HEK293 (cell line): ENCODE data around the gene HOXA3.

Experiments used
- CTCF ChIP-seq: fragments of 450-650 bp; formaldehyde crosslinking; IDR thresholded peaks from 2 replicates; pipeline ENCODE4 v1.5.1; 2016; ENCODE audit warnings: missing biosample characterization, missing genetic modification characterization
- INSM2 ChIP-seq: fragments of 450-650 bp; formaldehyde crosslinking; IDR thresholded peaks from 2 replicates; pipeline ENCODE4 v1.5.1; 2016; ENCODE audit warnings: missing biosample characterization, missing genetic modification characterization
- MEIS1 ChIP-seq: sonication (generic); formaldehyde crosslinking; IDR thresholded peaks from 2 replicates; pipeline ENCODE4 v1.8.1; 2022; ENCODE audit warnings: missing genetic modification reagents, mild to moderate bottlenecking, borderline replicate concordance
- MYNN ChIP-seq: fragments of 450-650 bp; formaldehyde crosslinking; IDR thresholded peaks from 2 replicates; pipeline ENCODE4 v1.5.1; 2016; ENCODE audit warnings: missing biosample characterization, missing genetic modification characterization, borderline replicate concordance
- OSR2 ChIP-seq: fragments of 450-650 bp; formaldehyde crosslinking; IDR thresholded peaks from 2 replicates; pipeline ENCODE4 v1.5.1; 2016; ENCODE audit warnings: missing biosample characterization, missing genetic modification characterization
- PATZ1 ChIP-seq: fragments of 450-650 bp; formaldehyde crosslinking; IDR thresholded peaks from 2 replicates; pipeline ENCODE4 v1.5.1; 2016; ENCODE audit warnings: missing biosample characterization, missing genetic modification characterization
- ZBTB20 ChIP-seq: fragments of 450-650 bp; formaldehyde crosslinking; IDR thresholded peaks from 2 replicates; pipeline ENCODE4 v1.5.1; 2016; ENCODE audit warnings: missing biosample characterization, missing genetic modification characterization
- ZBTB21 ChIP-seq: fragments of 450-650 bp; formaldehyde crosslinking; IDR thresholded peaks from 2 replicates; pipeline ENCODE4 v1.5.1; 2017; ENCODE audit warnings: missing biosample characterization, missing genetic modification characterization
- ZBTB26 ChIP-seq: fragments of 450-650 bp; formaldehyde crosslinking; optimal IDR thresholded peaks from 2 replicates; pipeline ENCODE3; 2016; ENCODE audit warnings: missing biosample characterization, mild to moderate bottlenecking, missing genetic modification characterization
- ZFP69B ChIP-seq: fragments of 450-650 bp; formaldehyde crosslinking; IDR thresholded peaks from 2 replicates; pipeline ENCODE4 v1.5.1; 2016; ENCODE audit warnings: missing biosample characterization, missing genetic modification characterization
- ZNF133 ChIP-seq: fragments of 450-650 bp; formaldehyde crosslinking; IDR thresholded peaks from 2 replicates; pipeline ENCODE4 v1.5.1; 2016; ENCODE audit warnings: missing biosample characterization, missing genetic modification characterization
- ZNF169 ChIP-seq: fragments of 450-650 bp; formaldehyde crosslinking; IDR thresholded peaks from 2 replicates; pipeline ENCODE4 v1.5.1; 2016; ENCODE audit warnings: missing biosample characterization, missing genetic modification characterization
- ZNF239 ChIP-seq: fragments of 450-650 bp; formaldehyde crosslinking; IDR thresholded peaks from 2 replicates; pipeline ENCODE4 v1.5.1; 2016; ENCODE audit warnings: missing biosample characterization, missing genetic modification characterization
- ZNF274 ChIP-seq, 2 experiments: fragments of 200-500 bp in 1 of 2; fragments of 450-650 bp in 1 of 2; sonication (Bioruptor generic) in 1 of 2; formaldehyde crosslinking in 1 of 2; IDR thresholded peaks; 2 replicates each; pipeline versions ENCODE4 v1.5.1 to v1.6.1; 2014 to 2016; ENCODE audit warnings: borderline replicate concordance in 1 of 2, inconsistent platforms in 1 of 2, low read length in 1 of 2, missing biosample characterization in 1 of 2, missing genetic modification characterization in 1 of 2
- ZNF280D ChIP-seq: fragments of 450-650 bp; formaldehyde crosslinking; IDR thresholded peaks from 2 replicates; pipeline ENCODE4 v1.5.1; 2016; ENCODE audit warnings: missing biosample characterization, missing genetic modification characterization
- ZNF292 ChIP-seq: fragments of 450-650 bp; formaldehyde crosslinking; IDR thresholded peaks from 2 replicates; pipeline ENCODE4 v1.5.1; 2016; ENCODE audit warnings: low read depth, missing biosample characterization, missing genetic modification characterization, borderline replicate concordance
- ZNF488 ChIP-seq: fragments of 450-650 bp; formaldehyde crosslinking; IDR thresholded peaks from 2 replicates; pipeline ENCODE4 v1.5.1; 2016; ENCODE audit warnings: missing biosample characterization, missing genetic modification characterization
- ZNF510 ChIP-seq: fragments of 450-650 bp; formaldehyde crosslinking; IDR thresholded peaks from 2 replicates; pipeline ENCODE4 v1.5.1; 2018; ENCODE audit warnings: mild to moderate bottlenecking, missing genetic modification characterization, missing biosample characterization; ENCODE audit not compliant: insufficient replicate concordance
- ZNF549 ChIP-seq: fragments of 450-650 bp; IDR thresholded peaks from 2 replicates; pipeline ENCODE4 v1.5.1; 2018; ENCODE audit warnings: missing biosample characterization, missing genetic modification characterization, mild to moderate bottlenecking, inconsistent platforms, moderate library complexity
- ZNF654 ChIP-seq: fragments of 450-650 bp; formaldehyde crosslinking; IDR thresholded peaks from 2 replicates; pipeline ENCODE4 v1.5.1; 2016; ENCODE audit warnings: low read depth, missing biosample characterization, missing genetic modification characterization
- ZNF660 ChIP-seq: fragments of 450-650 bp; IDR thresholded peaks from 2 replicates; pipeline ENCODE4 v1.5.1; 2018; ENCODE audit warnings: missing biosample characterization, mild to moderate bottlenecking, missing genetic modification characterization
- ZNF707 ChIP-seq: fragments of 450-650 bp; formaldehyde crosslinking; IDR thresholded peaks from 2 replicates; pipeline ENCODE4 v1.5.1; 2016; ENCODE audit warnings: missing biosample characterization, missing genetic modification characterization
- TF ChIP-seq, protein P1 (sequence below): fragments of 450-650 bp; formaldehyde crosslinking; IDR thresholded peaks from 2 replicates; pipeline ENCODE4 v1.5.1; 2016; ENCODE audit warnings: missing biosample characterization, missing genetic modification characterization
- TF ChIP-seq, protein P2 (sequence below): fragments of 450-650 bp; IDR thresholded peaks from 2 replicates; pipeline ENCODE4 v1.5.1; 2018; ENCODE audit warnings: missing biosample characterization, missing genetic modification characterization

The HOXA3 gene

GRCh38 chr7:27199849-27200760 lies 47.7 kb upstream of the HOXA3 start, which contains the start of gene HOXA13 (continued):
- TF ChIP-seq, protein P1, sequence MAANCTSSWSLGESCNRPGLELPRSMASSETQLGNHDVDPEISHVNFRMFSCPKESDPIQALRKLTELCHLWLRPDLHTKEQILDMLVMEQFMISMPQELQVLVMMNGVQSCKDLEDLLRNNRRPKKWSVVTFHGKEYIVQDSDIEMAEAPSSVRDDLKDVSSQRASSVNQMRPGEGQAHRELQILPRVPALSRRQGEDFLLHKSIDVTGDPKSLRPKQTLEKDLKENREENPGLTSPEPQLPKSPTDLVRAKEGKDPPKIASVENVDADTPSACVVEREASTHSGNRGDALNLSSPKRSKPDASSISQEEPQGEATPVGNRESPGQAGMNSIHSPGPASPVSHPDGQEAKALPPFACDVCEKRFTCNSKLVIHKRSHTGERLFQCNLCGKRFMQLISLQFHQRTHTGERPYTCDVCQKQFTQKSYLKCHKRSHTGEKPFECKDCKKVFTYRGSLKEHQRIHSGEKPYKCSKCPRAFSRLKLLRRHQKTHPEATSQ = no peak
- TF ChIP-seq ZNF274 (IDR thresholded peaks at IDR 0.05; ENCODE audit: low read length) = no peak
- TF ChIP-seq ZNF274 (tag by site-specific recombination; IDR thresholded peaks at IDR 0.05; ENCODE audit: borderline replicate concordance) = no peak
- no peak for TF ChIP-seq ZNF133 (tag by site-specific recombination)
- TF ChIP-seq ZNF169 (tag by site-specific recombination) = no peak
- no peak for TF ChIP-seq ZNF239
- no peak for TF ChIP-seq ZNF654
- TF ChIP-seq PATZ1 (tag by site-specific recombination) = peak; percentile 88
- no peak for TF ChIP-seq CTCF
- no peak for TF ChIP-seq ZNF488
- TF ChIP-seq MEIS1 (CRISPR knock-in tag) = no peak
- TF ChIP-seq ZNF549 (tag by site-specific recombination) = no peak
- TF ChIP-seq ZBTB21 = no peak
- TF ChIP-seq ZBTB20 (tag by site-specific recombination) = peak; percentile 76
- TF ChIP-seq INSM2 = no peak
- TF ChIP-seq MYNN = no peak
- no peak for TF ChIP-seq ZNF660 (tag by site-specific recombination)
- TF ChIP-seq OSR2 = no peak
- TF ChIP-seq ZNF510 (tag by site-specific recombination) = no peak
- peak; percentile 87 for TF ChIP-seq ZBTB26 (tag by site-specific recombination)
- no peak for TF ChIP-seq ZNF280D (tag by site-specific recombination)
- TF ChIP-seq, protein P2, sequence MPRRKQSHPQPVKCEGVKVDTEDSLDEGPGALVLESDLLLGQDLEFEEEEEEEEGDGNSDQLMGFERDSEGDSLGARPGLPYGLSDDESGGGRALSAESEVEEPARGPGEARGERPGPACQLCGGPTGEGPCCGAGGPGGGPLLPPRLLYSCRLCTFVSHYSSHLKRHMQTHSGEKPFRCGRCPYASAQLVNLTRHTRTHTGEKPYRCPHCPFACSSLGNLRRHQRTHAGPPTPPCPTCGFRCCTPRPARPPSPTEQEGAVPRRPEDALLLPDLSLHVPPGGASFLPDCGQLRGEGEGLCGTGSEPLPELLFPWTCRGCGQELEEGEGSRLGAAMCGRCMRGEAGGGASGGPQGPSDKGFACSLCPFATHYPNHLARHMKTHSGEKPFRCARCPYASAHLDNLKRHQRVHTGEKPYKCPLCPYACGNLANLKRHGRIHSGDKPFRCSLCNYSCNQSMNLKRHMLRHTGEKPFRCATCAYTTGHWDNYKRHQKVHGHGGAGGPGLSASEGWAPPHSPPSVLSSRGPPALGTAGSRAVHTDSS (tag by site-specific recombination) = no peak
- no peak for TF ChIP-seq ZNF292
- no peak for TF ChIP-seq ZNF707 (tag by site-specific recombination)
- TF ChIP-seq ZFP69B (tag by site-specific recombination) = peak; percentile 98
